Kidney epithelial cell (primary cell): Measurements from ENCODE around the gene SSBP4. TPM values are rescaled to one million over a fixed set of nuclear protein-coding genes. Genes with fewer than 3 reads are reported as not detected.
A peak's percentile ranks its signal among the peaks of the same experiment; 100 is the strongest.

ENCODE experiments used
- DNase-seq: peaks from one replicate; pipeline ENCODE4 v3.0.0-alpha.2; 2010; ENCODE audit warnings: low read depth
- H3K27me3 ChIP-seq: 2 replicates; pipeline ENCODE4 v1.6.0; 2011; ENCODE audit warnings: low read length; ENCODE audit not compliant: control insufficient read depth, insufficient read depth
- H3K36me3 ChIP-seq: 2 replicates; pipeline ENCODE4 v1.5.1; 2011; ENCODE audit warnings: low read length; ENCODE audit not compliant: control insufficient read depth, insufficient read depth
- H3K4me3 ChIP-seq: 2 replicates; pipeline ENCODE4 v1.5.1; 2011; ENCODE audit warnings: low read depth, mild to moderate bottlenecking, control low read depth, low read length
- total RNA-seq: library from RNA; depleted of rRNA; stranded (reverse); fragments of >200 nt; gene quantifications from 2 replicates; pipeline ENCODE4 v1.2.3, GENCODE V29; 2015
- TF ChIP-seq, protein P1 (sequence below): IDR thresholded peaks from 2 replicates; pipeline ENCODE4 v1.5.1; 2011; ENCODE audit warnings: mild to moderate bottlenecking, moderate library complexity, low read length, control low read depth, inconsistent platforms; ENCODE audit not compliant: insufficient read depth, poor library complexity, severe bottlenecking

Gene SSBP4
- total RNA-seq, 1 donor from 2014 or later: 92.6 TPM

DNA sequence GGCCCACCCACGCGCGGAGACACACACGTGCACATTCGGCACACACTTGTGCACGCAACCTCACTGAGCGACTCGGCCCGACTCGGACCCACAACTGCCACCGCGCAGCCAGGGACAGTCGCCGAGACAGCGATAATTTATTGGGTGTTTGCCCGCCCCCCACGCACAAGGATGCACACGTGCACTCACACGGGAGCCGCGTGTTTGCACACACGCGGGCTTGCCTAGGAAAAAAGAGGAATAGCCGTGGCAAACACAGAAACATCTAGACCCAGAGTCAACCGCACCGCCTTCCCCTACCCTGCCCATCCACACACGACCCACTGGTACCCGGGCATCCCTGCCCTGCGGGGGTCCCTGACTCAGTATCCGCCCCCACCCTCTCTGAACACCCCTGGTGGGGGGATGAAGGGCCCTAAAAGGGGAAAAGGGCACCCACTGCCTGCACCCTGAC, 1.1 kb upstream of the SSBP4 start:
- no peaks in the 10 kb centered on the region for H3K27me3 ChIP-seq
- H3K4me3 ChIP-seq: peak overlapping the region; percentile 14
- H3K36me3 ChIP-seq: no peaks in the 10 kb centered on the region
- TF ChIP-seq, protein P1, sequence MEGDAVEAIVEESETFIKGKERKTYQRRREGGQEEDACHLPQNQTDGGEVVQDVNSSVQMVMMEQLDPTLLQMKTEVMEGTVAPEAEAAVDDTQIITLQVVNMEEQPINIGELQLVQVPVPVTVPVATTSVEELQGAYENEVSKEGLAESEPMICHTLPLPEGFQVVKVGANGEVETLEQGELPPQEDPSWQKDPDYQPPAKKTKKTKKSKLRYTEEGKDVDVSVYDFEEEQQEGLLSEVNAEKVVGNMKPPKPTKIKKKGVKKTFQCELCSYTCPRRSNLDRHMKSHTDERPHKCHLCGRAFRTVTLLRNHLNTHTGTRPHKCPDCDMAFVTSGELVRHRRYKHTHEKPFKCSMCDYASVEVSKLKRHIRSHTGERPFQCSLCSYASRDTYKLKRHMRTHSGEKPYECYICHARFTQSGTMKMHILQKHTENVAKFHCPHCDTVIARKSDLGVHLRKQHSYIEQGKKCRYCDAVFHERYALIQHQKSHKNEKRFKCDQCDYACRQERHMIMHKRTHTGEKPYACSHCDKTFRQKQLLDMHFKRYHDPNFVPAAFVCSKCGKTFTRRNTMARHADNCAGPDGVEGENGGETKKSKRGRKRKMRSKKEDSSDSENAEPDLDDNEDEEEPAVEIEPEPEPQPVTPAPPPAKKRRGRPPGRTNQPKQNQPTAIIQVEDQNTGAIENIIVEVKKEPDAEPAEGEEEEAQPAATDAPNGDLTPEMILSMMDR: no peak
- no peak for DNase-seq

DNA sequence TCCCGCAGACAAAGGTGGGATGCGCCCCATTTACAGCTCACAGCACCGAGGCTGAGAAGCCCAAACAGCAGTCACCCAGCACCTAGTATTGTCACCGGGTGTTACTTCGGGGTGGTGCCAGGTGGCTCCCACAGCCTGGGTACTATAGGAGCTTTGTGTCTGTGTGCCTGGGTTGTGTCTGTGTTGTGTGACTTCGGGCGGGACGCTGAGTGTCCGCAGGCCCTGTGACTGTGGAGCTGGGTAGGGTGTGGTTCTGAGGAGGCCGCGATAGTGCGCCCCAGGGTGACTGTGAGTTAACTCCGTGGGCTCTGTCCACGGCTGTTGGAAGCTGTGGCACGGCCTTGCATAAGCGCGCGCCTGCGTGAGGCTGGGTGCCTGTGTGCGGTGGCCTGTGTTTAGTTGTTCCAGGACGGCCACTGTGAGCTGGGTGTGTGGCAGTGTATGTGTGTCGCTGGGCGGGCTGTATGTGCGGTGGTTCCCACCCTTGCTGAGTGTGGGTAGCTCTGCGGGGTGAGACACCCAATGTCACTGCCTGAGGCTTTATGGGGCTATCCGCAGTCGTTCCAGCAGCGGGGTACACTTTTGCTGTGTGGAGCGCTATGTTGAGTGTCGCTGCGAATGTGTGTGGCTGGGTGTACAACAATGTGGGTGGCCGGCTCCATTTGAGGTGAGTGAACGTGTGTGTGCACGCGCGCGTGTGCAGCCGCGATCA, 559 bp upstream of the SSBP4 start:
- TF ChIP-seq, protein P1: no peak
- no peak for DNase-seq
- Histone ChIP-seq H3K36me3 (no peaks in the 10 kb centered on the region), H3K4me3 (peak overlapping the region; percentile 59), H3K27me3 (no peaks in the 10 kb centered on the region)

DNA sequence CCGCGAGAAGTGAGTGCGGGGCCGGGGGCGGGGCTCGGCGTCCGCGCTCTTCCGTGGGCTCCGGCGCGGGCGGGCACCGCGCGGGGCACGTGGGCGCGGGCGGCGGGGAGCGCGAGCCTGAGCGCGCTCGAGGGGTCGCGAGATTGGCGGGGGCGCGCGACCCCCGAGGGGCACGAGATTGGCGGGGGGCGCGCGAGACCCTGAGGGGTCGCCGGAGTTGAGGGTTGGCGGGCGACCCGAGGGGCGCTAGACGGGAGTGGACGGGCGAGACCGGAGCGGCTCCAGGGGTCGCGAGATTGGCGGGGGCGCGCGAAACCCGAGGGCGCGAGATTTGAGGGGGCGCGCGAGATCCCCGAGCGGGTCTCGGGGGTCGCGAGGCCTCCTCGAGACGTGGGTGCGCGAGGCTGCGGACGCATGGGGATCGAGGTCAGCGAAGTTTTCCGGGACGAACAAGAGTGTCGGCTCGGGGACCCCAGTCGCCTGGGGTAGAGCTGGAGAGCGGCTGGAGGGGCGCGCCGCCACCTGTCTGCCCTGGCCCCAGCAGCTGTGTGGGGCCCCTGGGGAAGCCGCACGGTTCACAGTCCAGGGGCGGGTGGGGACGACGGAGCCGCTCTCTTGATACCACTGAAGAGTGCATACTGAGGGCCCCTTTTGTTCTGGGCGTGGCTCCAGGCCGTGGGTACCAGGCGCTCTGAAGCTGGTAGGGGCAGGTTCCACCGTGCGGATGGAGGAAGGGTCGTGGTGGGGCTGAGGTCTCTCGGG, 682 bp downstream of the SSBP4 start:
- no peak for DNase-seq
- H3K27me3 ChIP-seq: no peaks in the 10 kb centered on the region
- H3K36me3 ChIP-seq: no peaks in the 10 kb centered on the region
- H3K4me3 ChIP-seq: peak overlapping the region; percentile 59
- TF ChIP-seq, protein P1: no peak

DNA sequence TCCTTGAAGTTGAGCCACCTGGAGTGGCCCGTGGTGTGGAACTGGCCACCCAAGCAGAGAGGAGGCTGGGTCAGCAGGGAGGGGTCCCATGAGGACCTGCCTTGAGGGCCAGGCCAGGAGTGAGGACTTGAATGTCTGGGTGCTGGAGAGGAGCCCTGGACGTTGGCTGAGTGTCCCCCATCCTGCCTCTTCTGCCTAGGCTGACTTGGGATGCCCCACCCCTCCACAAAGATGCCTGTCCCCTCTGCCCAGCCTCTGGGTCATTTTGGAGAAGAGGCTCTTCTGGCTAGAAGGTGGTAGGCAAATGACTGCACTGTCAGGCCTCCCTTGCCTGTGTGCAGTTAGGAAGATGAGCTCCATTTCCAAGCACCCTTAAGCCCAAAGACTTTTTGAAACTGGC, 1.7 kb downstream of the SSBP4 start:
- TF ChIP-seq, protein P1: no peak
- H3K4me3 ChIP-seq: peak overlapping the region; percentile 59
- no peak for DNase-seq

DNA sequence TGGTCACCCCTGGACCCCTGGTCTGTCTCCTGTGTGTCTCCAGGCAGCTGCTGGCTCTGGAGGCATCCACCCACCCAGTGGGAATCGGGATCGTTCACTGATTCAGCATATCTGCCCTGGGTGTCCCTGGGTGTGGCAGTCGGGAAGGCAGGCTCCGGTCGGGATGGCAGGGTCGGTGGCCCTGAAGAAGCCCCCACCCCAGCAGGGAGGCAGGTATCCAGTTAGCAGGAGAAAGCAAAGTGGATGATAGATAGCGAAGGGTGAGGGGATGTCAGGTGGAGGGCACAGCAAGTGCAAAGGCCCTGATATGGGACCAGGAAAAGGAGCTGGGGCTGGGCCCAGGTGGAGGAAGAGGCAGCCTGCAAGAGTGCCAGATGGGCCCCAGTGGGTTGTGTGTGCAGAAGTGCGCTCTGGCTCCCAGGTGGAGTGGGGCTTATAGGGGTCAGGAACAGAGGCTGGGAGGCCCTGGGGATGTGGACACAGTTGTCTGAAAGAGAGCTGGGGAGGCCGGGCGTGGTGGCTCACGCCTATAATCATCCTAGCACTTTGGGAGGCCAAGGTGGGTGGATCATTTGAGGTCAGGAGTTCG, 2.3 kb downstream of the SSBP4 start:
- DNase-seq: no peak
- no peaks in the 10 kb centered on the region for H3K27me3 ChIP-seq
- H3K36me3 ChIP-seq: no peaks in the 10 kb centered on the region
- TF ChIP-seq, protein P1: no peak
- H3K4me3 ChIP-seq: no peak overlapping the region

More for the DNA sequence above, 1.7 kb downstream of the SSBP4 start:
- Histone ChIP-seq H3K27me3 (no peaks in the 10 kb centered on the region), H3K36me3 (no peaks in the 10 kb centered on the region)
